DMS153 treated with DMSO at 0.1 percent for 48 hours (cell line): ENCODE results near the gene FBXO33.
"Not testable (repeated sequence)": the region's sequence is repeated elsewhere in the genome, so short reads cannot be mapped to it uniquely, and the experiment has no call there.

Experiments used
- DNase-seq: peaks from one replicate; lab custom pipeline; 2025; ENCODE audit not compliant: unreplicated experiment; lab: John Stamatoyannopoulos, UW

FBXO33 gene

GRCh38 chr14:39374851-39375250 lies 57.4 kb downstream of the FBXO33 start:
- no peak for DNase-seq

- DNase-seq = no peak
Measured at GRCh38 chr14:39372656-39373055, 59.6 kb downstream of the FBXO33 start.

GRCh38 chr14:39370415-39370814 lies 61.8 kb downstream of the FBXO33 start:
- DNase-seq = no peak

GRCh38 chr14:39369029-39369428 lies 63.2 kb downstream of the FBXO33 start:
- DNase-seq = no peak

GRCh38 chr14:39368261-39368959 lies 63.8 kb downstream of the FBXO33 start:
- DNase-seq = peak; percentile 32

- no peak for DNase-seq
Measured at GRCh38 chr14:39367387-39367751, 64.9 kb downstream of the FBXO33 start.

- no peak for DNase-seq
Measured at GRCh38 chr14:39366460-39367386, 65.5 kb downstream of the FBXO33 start.

- DNase-seq = no peak
Measured at GRCh38 chr14:39365354-39365753, 66.9 kb downstream of the FBXO33 start.

- DNase-seq = no peak
Measured at GRCh38 chr14:39364509-39364908, 67.7 kb downstream of the FBXO33 start.

GRCh38 chr14:39361556-39361955 lies 70.7 kb downstream of the FBXO33 start:
- not testable (repeated sequence) for DNase-seq

- no peak for DNase-seq
Measured at GRCh38 chr14:39360316-39360715, 71.9 kb downstream of the FBXO33 start.

GRCh38 chr14:39359069-39359468 lies 73.2 kb downstream of the FBXO33 start:
- DNase-seq = not testable (repeated sequence)

GRCh38 chr14:39351708-39352107 lies 80.5 kb downstream of the FBXO33 start:
- DNase-seq = no peak

GRCh38 chr14:39350866-39351265 lies 81.4 kb downstream of the FBXO33 start:
- no peak for DNase-seq
